ENCODE results near the gene C2orf15.

DNA sequence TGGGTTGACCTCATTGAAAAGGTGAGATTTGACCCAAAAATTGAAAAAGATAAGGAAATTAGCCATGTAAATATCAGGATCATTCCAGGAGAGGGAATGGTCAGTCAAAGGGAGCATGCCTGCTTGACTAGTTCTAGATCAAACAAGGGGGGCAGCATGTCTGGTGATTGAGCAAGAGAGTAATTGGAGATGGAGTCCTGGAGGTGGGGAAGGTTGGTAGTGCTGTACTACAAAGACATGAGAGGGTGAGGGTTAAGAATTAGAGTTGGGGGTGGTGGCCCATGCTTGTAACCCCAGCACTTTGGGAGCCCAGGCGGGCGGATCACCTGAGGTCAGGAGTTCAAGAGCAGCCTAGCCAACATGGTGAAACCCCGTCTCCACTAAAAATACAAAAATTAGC lies 41.5 kb downstream of the C2orf15 start:
- TF ChIP-seq POLR2AphosphoS5 (IDR thresholded peaks at IDR 0.05; ENCODE audit: borderline replicate concordance, low read depth, low read length) (no peak), EZH2 (IDR thresholded peaks at IDR 0.05) (no peak), FOXP2 (optimal IDR thresholded peaks at IDR 0.05; ENCODE audit: control extremely low read depth, extremely low read length, insufficient read depth) (no peak)

All from SK-N-MC (cell line).